ENCODE measurements around the gene CALM1.
A peak's percentile ranks its signal among the peaks of the same experiment; 100 is the strongest.

The CALM1 gene

DNA sequence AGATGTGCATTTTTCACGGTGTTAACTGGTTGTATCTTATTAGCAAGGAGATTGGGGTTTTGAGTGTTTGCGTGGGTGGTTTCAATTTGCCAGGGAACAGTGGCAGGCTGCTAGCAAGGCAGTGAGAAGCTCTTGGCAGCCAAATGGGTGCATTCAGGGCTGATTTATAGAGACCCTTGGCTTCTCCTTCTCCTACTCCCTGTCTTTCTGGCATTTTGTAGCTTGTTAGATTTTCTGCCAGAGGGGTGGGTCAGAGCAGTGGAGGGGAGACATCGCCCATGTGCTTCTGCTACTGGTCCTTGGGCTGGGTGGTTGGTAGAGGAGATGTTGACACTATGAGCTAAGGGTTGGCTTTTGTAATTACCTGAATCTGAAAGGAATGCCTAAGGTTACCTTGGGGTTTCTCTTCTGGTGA lies 9.6 kb downstream of the CALM1 start:
- TF ChIP-seq, protein P1, sequence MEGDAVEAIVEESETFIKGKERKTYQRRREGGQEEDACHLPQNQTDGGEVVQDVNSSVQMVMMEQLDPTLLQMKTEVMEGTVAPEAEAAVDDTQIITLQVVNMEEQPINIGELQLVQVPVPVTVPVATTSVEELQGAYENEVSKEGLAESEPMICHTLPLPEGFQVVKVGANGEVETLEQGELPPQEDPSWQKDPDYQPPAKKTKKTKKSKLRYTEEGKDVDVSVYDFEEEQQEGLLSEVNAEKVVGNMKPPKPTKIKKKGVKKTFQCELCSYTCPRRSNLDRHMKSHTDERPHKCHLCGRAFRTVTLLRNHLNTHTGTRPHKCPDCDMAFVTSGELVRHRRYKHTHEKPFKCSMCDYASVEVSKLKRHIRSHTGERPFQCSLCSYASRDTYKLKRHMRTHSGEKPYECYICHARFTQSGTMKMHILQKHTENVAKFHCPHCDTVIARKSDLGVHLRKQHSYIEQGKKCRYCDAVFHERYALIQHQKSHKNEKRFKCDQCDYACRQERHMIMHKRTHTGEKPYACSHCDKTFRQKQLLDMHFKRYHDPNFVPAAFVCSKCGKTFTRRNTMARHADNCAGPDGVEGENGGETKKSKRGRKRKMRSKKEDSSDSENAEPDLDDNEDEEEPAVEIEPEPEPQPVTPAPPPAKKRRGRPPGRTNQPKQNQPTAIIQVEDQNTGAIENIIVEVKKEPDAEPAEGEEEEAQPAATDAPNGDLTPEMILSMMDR (IDR thresholded peaks at IDR 0.05; ENCODE audit: control insufficient read depth, insufficient read depth, low read depth, low read length, missing control alignments), result no peak
- no peak for DNase-seq (ENCODE audit: low read depth)
- H3K4me3 ChIP-seq (ENCODE audit: control insufficient read depth, low read depth, low read length), result no peak overlapping the region

DNA sequence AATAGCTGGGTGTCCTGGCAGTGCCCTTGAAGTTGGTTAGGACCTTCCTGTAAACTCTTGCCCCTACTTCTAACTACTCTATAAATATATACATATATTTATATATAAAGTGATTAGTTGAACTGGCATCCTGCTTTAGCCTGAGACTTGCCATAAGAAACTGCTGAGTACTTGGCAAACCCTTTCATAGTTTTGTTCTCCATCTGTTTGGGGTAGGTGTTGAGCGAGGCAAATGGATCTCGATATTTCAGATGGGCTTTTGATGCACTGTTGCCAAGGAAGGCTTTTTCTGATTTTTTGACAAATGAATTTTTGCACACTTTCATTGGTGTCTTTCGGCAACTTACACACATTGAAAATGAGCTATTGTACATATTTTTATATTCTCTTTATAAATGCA lies 10.4 kb downstream of the CALM1 start:
- DNase-seq (ENCODE audit: low read depth), result no peak
- no peak overlapping the region for H3K4me3 ChIP-seq (ENCODE audit: control insufficient read depth, low read depth, low read length)
- TF ChIP-seq, protein P1 (IDR thresholded peaks at IDR 0.05; ENCODE audit: control insufficient read depth, insufficient read depth, low read depth, low read length, missing control alignments), result no peak

DNA sequence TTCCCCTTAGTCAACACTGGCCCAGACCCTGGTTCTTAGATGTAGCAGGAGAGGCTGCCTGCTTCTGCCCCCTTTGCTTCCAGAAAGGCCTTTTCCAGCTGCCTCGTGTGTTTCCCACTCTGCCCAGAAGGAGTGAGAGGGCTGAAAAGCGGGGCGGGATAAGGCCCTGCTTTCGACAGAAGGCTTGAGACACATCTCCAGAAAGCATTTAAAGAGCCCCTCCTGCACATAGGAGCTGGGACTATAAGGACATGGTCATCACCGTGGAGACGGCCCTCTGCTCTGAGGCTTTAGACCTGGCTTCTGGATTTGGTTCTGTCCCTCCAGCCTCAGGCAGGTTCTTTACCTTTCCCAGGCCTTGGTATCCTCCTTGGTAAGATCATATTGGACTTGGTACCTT lies 11.9 kb downstream of the CALM1 start:
- TF ChIP-seq, protein P1 (IDR thresholded peaks at IDR 0.05; ENCODE audit: control insufficient read depth, insufficient read depth, low read depth, low read length, missing control alignments), result no peak
- no peak for DNase-seq (ENCODE audit: low read depth)
- H3K4me3 ChIP-seq (ENCODE audit: control insufficient read depth, low read depth, low read length), result no peak overlapping the region

DNA sequence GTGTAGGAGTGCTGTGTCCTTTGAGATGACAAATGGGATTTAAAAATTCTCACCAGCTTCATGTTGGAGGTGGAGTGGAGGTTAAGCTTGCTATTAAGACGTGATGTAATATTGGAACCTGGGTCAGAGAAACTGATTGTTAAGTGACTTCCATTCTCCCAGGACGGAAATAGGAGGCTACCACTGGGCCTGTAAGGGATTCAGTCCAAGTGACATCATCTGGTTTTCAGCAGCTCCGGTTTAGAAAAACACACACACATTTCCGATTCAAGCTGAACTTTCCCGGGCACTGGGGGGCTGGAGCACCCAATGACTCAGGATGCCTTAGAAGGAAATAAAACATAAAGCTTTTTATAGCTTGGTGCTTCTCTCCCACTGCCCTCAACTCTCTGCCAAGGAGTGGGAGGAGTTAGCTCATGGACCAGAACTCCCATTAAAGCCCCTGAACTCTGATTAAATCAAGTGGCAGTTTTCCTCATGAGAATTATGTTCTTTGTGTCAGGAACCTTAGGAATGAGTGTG lies 12.4 kb downstream of the CALM1 start:
- peak; percentile 90 for DNase-seq (ENCODE audit: low read depth)
- TF ChIP-seq, protein P1 (IDR thresholded peaks at IDR 0.05; ENCODE audit: control insufficient read depth, insufficient read depth, low read depth, low read length, missing control alignments), result no peak
- H3K4me3 ChIP-seq (ENCODE audit: control insufficient read depth, low read depth, low read length), result no peak overlapping the region

DNA sequence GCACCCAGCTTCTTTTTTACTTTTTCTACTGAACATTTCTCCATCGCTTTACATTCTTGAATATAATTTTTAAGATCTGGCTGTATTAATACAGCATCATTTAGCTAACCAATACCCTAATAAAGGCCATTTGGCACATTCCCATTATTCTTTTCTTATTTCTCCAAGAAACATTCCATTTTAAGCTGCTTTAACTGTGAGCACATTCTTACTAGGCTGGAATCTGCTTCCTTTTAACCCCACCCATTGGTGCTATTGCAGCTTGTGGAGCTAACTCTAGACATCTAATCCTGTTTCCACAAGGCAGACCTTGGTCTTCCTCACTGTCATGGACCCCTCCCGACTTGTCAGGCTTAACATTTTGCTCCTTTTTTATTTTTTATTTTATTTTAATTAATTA lies 15.2 kb downstream of the CALM1 start:
- no peak for DNase-seq (ENCODE audit: low read depth)
- H3K4me3 ChIP-seq (ENCODE audit: control insufficient read depth, low read depth, low read length), result no peak overlapping the region
- TF ChIP-seq, protein P1 (IDR thresholded peaks at IDR 0.05; ENCODE audit: control insufficient read depth, insufficient read depth, low read depth, low read length, missing control alignments), result no peak

DNA sequence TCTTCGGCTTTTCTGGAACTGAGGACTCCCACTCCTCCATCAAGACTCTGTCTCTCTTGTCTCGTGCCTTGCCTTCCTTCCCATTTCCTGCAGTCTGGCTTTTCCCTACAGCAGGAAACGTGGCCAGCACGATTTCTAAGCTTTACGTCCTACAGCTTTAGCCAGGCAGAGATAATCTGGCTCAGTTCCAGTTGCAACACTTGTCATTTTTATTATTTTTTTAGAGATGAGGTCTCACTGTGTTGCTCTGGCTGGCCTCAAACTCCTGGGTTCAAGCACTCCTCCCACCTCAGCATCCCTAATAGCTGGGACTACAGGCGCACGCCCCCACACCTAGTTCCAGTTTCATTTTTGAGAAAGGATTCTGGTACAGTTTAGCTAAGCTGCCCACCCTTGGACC lies 19.9 kb downstream of the CALM1 start:
- DNase-seq (ENCODE audit: low read depth), result no peak
- no peak overlapping the region for H3K4me3 ChIP-seq (ENCODE audit: control insufficient read depth, low read depth, low read length)
- TF ChIP-seq, protein P1 (IDR thresholded peaks at IDR 0.05; ENCODE audit: control insufficient read depth, insufficient read depth, low read depth, low read length, missing control alignments), result no peak

DNA sequence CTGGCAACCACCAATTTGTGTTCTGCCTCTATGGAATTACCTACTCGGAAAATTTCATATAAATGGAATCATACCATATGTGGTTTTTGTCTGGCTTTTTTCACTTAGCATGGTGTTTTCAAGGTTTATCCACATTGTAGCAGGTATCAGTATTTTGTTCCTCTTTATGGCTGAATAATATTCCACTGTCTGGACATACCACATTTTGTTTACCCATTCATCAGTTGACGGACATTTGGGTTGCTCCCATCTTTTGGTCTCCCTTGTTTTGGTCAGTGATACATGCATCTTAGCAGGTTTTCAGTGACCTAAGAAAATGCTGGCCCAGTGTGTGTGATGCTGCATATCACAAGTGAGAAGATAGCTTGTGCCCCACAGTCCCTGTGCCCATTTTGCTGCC lies 21.2 kb downstream of the CALM1 start:
- TF ChIP-seq, protein P1 (IDR thresholded peaks at IDR 0.05; ENCODE audit: control insufficient read depth, insufficient read depth, low read depth, low read length, missing control alignments), result no peak
- no peak overlapping the region for H3K4me3 ChIP-seq (ENCODE audit: control insufficient read depth, low read depth, low read length)
- no peak for DNase-seq (ENCODE audit: low read depth)
